OCI-LY3 (cell line): ENCODE measurements around the gene PNPLA7.

Experiments
- EZH2phosphoT487 ChIP-seq: fragments of 200-600 bp; shearing (Covaris generic); IDR thresholded peaks from 2 replicates; pipeline ENCODE4 v1.6.1; 2018; ENCODE audit warnings: antibody characterized with exemption, mixed run types, low read depth
- TF ChIP-seq, protein P1 (sequence below): fragments of 200-600, 300-600 bp; sonication (generic); IDR thresholded peaks from 2 replicates; pipeline ENCODE4 v1.5.1; 2014; ENCODE audit warnings: antibody characterized with exemption, low read length, low read depth

DNA sequence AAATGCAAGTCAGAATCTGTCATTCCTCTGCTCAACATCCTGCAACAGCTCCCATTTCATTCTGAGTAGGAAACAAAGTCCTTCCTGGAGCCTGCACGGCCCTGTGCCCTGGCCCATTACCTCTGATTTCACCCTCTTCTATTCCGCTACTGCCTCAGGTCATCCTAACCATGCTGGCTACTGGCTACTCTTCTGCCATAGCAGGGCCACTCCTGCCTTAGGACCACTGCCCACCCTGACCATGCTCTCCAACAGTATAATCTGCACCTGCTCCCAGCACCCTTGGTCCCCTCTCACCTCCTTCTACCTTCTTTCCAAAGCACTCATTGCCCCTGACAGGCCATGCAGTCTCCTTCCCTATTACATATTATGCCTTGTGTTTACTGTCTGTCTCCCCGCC, 20.4 kb upstream of the PNPLA7 start:
- TF ChIP-seq, protein P1, sequence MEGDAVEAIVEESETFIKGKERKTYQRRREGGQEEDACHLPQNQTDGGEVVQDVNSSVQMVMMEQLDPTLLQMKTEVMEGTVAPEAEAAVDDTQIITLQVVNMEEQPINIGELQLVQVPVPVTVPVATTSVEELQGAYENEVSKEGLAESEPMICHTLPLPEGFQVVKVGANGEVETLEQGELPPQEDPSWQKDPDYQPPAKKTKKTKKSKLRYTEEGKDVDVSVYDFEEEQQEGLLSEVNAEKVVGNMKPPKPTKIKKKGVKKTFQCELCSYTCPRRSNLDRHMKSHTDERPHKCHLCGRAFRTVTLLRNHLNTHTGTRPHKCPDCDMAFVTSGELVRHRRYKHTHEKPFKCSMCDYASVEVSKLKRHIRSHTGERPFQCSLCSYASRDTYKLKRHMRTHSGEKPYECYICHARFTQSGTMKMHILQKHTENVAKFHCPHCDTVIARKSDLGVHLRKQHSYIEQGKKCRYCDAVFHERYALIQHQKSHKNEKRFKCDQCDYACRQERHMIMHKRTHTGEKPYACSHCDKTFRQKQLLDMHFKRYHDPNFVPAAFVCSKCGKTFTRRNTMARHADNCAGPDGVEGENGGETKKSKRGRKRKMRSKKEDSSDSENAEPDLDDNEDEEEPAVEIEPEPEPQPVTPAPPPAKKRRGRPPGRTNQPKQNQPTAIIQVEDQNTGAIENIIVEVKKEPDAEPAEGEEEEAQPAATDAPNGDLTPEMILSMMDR: no peak
- no peak for TF ChIP-seq EZH2phosphoT487
